SK-MEL-5 (cell line): ENCODE measurements around the gene GPC6. TPM values are rescaled to one million over a fixed set of nuclear protein-coding genes. Genes with fewer than 3 reads are reported as not detected.

Source experiments
- DNase-seq: peaks from one replicate; pipeline ENCODE4 v3.0.0-alpha.2; 2016; ENCODE audit warnings: low read depth, low spot score
- in situ Hi-C: cut with HindIII; loops from 2 replicates; pipeline ENCODE4 v1.10.0; 2016; ENCODE audit warnings: low sequenced_read_pairs, high pct_unique_total_duplicates, low pct_unique_long_range_greater_than_20kb
- small RNA-seq, 2 experiments: library from RNA; depleted of rRNA; stranded (forward); fragments of <200 nt; gene quantifications; one replicate each; pipeline ENCODE3, GENCODE V24; 2014
- total RNA-seq: library from RNA; depleted of rRNA; stranded (reverse); fragments of >200 nt; shearing (Covaris generic); gene quantifications from 2 replicates; pipeline ENCODE4 v1.2.3, GENCODE V29; 2014

The GPC6 gene
- total RNA-seq, 1 experiment from 2014 or later, result 6.6 TPM

GRCh38 chr13:94419304-94419924, 1192.8 kb downstream of the GPC6 start:
- in situ Hi-C loops, result no loop called here

GRCh38 chr13:94419925-94420305, 1193.3 kb downstream of the GPC6 start:
- DNase-seq, result no peak
- in situ Hi-C loops, result no loop called here

More at GRCh38 chr13:94419304-94419924, 1192.8 kb downstream of the GPC6 start:
- no peak for DNase-seq

GRCh38 chr13:94427313-94427953, 1200.8 kb downstream of the GPC6 start:
- in situ Hi-C loops, result no loop called here
- DNase-seq, result no peak

- no peak for DNase-seq
- in situ Hi-C loops, result no loop called here
These were observed 1205.0 kb downstream of the GPC6 start for GRCh38 chr13:94431574-94431973.

GRCh38 chr13:94431987-94432386, 1205.4 kb downstream of the GPC6 start:
- peak; percentile 44 for DNase-seq
- in situ Hi-C loops, result no loop called here

- in situ Hi-C loops, result no loop called here
- DNase-seq, result no peak
These were observed 1206.7 kb downstream of the GPC6 start for GRCh38 chr13:94433055-94433961.

- peak; percentile 73 for DNase-seq
- in situ Hi-C loops, result no loop called here
These were observed 1209.1 kb downstream of the GPC6 start for GRCh38 chr13:94435604-94436226.

- DNase-seq, result no peak
- in situ Hi-C loops, result no loop called here
These were observed 1218.2 kb downstream of the GPC6 start for GRCh38 chr13:94444826-94445225.

GRCh38 chr13:94454334-94454733, 1227.7 kb downstream of the GPC6 start:
- in situ Hi-C loops, result loop anchor here (25.0 kb wide), 1 partner anchor 133 kb away; the partner anchor contains the start of gene TGDS
- no peak for DNase-seq

GRCh38 chr13:94454906-94455305, 1228.3 kb downstream of the GPC6 start:
- in situ Hi-C loops, result loop anchor here (25.0 kb wide), 1 partner anchor 132 kb away; the partner anchor contains the start of gene TGDS
- no peak for DNase-seq

GRCh38 chr13:94455414-94455813, 1228.8 kb downstream of the GPC6 start:
- in situ Hi-C loops, result loop anchor here (25.0 kb wide), 1 partner anchor 132 kb away; the partner anchor contains the start of gene TGDS
- DNase-seq, result no peak

Small RNAs within 50 kb of the gene (small RNA-seq; reads per million reads assigned to genes)
- gene RNA5SP35, result 0 to 0.19 reads per million in 2 experiments
